Stimulated activated CD8-positive, alpha-beta memory T cell treated with anti-CD3 and anti-CD28 coated beads, Interleukin-7, amount 100 ng/mL, for 24 hours (primary cell): Measurements from ENCODE around the gene IGFBP2.
A peak's percentile ranks its signal among the peaks of the same experiment; 100 is the strongest.

Experiments
- DNase-seq: peaks from one replicate; pipeline ENCODE4 v3.0.0-alpha.2; 2020; ENCODE audit warnings: low read depth

The IGFBP2 gene

DNA sequence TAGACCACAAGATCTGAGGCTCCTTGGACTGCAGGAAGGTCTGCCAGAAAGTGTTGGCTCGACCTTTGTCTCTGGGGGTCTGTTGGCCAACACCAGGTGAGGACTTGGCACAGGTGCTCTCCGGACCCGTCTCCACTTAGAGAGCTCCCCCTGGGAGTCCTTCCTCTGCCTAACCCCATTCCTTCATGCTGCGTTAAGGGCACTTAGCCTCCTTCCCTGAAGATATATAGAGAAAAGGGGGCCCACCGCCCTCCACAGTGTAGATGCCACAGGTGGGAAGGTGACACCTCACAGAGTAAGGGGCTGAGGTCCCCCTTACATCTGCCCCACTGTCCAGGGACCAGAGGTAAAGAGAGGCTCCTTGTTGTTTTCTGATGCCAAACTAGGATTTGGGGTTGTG lies 53.9 kb downstream of the IGFBP2 start:
- no peak for DNase-seq

DNA sequence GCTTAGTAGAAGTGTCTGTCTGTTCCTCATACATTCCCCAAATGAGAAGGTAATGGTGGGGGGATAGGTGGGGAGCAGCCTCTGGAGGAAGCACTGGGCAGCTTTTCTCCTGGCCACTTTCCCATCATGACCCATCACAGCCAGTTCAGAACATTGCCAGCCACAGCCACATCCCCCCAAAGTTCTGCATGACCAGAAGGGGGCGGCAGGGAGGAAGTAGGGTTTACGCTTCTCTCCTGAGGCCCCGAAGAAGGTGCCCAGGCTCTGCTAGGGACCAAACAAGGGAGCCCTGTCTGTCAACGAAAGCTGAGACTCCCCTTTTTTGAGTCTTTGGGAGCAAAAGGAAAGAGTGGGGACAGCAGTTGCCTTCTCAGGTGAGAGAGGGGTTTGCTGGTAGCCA lies 54.4 kb downstream of the IGFBP2 start:
- no peak for DNase-seq

DNA sequence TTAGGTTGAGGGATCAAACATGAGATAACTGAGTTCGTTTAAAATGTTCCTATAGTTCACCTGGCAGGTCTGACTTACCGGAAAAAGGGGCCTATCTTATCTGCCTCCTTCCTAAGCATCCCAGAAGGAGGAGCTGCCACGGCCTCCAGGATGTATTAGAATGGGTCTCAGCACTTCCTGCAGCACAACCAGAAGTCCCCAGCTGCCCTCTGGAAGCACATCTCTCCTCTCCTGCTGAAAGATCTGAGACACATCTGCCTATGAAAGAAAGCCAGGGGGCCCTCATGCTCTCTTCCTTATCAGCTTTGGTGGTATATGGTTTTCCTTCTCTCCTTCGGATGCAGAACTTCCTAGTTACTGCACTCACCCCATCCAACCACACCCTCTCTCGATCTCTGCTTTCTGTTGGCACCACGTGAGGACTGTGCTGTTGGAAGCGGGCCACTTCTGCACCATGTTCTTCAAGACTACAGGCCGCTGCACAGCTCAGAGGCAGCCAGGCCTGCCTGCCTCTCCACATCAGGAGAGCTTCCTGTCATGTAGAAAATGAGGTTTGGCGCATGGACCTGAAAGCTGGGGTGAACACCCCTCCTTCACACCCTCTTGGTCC lies 55.6 kb downstream of the IGFBP2 start:
- DNase-seq: no peak

DNA sequence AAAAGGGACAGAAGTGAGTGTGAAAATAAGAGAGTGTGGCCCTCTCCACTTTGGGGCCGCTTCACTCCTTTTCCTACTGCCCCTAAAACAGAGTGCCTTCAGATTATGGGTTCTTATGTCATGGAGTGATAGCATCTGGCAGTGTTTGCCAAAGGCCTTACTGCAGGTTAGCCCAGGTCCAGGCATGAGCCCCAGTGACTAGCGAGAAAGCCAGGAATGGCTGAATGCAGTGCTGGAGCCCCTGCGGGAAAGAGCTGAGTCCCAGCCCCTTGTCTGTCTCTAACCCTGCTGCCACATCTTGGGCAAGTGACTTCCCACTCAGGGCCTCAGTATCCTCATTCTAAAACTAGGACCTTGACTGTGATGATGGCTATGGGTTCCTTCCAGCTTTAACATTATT lies 56.2 kb downstream of the IGFBP2 start:
- no peak for DNase-seq

- no peak for DNase-seq
These were observed 57.2 kb downstream of the IGFBP2 start for GRCh38 chr2:216690456-216690852.

GRCh38 chr2:216690853-216691741 lies 57.9 kb downstream of the IGFBP2 start:
- DNase-seq: no peak

GRCh38 chr2:216692636-216693413 lies 59.6 kb downstream of the IGFBP2 start:
- peak; percentile 49 for DNase-seq

GRCh38 chr2:216693414-216694080 lies 60.3 kb downstream of the IGFBP2 start:
- DNase-seq: no peak

DNA sequence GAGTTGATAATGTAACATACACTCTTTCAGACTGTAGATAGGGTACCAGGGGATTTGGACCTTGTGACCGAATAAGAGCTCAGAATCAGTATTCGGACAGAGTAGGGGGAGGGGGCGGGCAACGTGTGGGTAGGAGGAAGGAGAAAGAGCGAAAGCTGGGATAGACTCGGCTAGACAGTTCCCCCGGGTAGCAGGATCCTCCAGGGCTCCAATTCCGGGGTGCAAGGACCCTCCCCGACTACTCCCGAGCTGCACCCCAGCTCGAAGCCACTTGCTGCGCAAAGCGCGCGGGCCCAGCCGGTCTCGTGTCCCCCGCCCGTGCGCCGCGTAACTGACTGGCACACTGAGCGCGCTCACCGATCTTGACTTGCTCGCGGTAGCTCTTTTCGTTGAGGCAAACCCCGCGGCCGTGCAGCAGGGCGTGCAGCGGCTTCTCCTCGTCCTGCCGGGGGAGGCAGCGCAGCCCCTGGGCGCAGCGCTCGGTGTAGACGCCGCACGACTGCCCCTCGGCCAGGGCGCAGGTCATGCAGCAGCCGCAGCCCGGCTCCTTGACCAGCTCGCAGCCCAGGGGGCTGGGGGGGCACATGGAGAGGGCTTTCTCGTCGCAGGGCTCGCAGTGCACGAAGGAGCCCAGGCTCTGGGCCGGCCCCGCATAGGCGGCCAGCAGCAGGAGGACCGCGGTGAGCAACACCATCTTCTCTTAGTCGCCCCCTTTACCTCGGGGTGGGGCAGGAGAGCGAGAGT lies 61.0 kb downstream of the IGFBP2 start:
- no peak for DNase-seq

- no peak for DNase-seq
These were observed 61.6 kb downstream of the IGFBP2 start for GRCh38 chr2:216694826-216695217.

DNA sequence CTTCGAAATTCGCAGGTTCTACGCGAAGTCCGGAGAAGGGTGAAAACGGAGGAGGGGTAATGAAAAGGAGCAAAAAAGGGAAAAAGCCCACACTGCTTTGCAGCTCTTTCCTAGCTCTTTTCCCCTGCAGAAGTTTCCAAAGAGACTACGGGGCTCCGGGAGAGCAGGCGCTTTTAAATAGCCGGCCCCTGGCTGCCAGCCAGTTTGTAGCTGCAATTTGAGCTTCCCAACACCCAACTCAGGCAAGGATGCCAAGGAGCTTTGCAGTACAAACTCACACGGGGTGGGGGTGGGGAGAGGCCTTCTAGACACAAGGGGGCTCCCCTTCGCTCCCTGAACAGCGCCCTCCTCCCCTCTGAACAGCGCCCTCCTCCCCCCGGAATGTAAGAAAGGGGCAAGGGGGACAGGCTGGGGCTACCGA lies 62.2 kb downstream of the IGFBP2 start, which contains the start of gene IGFBP5:
Gene IGFBP5, minus strand, starts transcription at position 149 of the 421 bp plus-strand sequence. CDS start 774 bp downstream, outside the sequence.
- DNase-seq: no peak

GRCh38 chr2:216696321-216696720 lies 63.1 kb downstream of the IGFBP2 start:
- no peak for DNase-seq

GRCh38 chr2:216696751-216697560 lies 63.7 kb downstream of the IGFBP2 start:
- DNase-seq: no peak

GRCh38 chr2:216698293-216698692 lies 65.1 kb downstream of the IGFBP2 start:
- no peak for DNase-seq

GRCh38 chr2:216698895-216699294 lies 65.7 kb downstream of the IGFBP2 start:
- DNase-seq: no peak

- DNase-seq: no peak
These were observed 66.9 kb downstream of the IGFBP2 start for GRCh38 chr2:216700088-216700567.

DNA sequence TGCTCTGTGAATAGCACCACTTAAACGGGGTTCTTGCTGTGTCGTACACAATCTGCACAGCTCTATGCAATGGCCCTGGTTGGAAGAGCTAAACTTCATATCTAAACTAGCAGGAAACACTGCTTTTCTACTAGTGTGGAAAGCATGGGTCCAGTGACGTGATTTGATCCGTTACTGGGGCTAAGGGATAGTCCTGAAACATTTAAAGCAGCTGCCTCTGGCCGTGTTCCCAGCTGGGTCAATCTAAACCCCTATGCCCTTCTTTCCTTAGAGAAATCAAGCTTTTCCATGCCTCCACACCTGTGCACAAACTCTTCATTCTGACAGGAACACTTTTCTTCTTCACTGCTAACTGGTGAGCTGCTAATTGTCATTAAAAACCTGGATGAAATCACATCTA lies 67.6 kb downstream of the IGFBP2 start:
- no peak for DNase-seq

DNA sequence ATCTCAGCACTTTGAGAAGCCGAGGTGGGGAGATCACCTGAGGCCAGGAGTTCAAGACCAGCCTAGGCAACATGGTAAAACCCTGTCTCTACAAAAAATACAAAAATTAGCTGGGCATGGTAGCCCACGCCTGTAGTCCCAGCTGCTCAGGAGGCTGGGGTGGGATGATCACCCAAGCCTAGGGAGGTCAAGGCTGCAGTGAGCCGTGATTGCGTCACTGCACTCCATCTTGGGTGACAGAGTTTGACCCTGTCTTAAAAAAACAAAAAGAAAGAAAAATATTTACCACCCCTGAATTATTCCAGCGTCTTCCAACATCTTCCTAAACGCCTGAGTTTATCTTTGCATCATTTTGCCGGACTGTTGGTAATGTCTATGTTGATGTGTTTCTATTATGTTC lies 68.3 kb downstream of the IGFBP2 start:
- no peak for DNase-seq

DNA sequence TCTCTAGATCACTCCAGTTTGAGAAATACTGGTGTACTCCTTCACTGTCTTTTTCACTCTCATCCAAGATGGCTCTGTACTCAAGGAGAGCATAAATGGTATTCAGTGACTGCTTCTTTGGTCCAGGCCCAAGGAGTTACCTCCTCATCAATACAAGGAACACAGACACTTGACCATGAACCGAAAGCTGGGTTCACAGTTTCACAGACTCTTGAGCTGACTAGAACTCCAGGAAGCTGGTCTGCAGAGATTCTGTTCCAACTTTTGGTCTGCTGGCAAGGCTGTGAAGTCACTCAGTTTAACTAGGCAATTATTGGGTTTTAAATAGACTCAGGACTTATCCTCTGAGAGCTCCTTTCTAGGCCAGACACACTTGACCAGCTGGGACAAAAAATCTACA lies 69.5 kb downstream of the IGFBP2 start:
- no peak for DNase-seq

DNA sequence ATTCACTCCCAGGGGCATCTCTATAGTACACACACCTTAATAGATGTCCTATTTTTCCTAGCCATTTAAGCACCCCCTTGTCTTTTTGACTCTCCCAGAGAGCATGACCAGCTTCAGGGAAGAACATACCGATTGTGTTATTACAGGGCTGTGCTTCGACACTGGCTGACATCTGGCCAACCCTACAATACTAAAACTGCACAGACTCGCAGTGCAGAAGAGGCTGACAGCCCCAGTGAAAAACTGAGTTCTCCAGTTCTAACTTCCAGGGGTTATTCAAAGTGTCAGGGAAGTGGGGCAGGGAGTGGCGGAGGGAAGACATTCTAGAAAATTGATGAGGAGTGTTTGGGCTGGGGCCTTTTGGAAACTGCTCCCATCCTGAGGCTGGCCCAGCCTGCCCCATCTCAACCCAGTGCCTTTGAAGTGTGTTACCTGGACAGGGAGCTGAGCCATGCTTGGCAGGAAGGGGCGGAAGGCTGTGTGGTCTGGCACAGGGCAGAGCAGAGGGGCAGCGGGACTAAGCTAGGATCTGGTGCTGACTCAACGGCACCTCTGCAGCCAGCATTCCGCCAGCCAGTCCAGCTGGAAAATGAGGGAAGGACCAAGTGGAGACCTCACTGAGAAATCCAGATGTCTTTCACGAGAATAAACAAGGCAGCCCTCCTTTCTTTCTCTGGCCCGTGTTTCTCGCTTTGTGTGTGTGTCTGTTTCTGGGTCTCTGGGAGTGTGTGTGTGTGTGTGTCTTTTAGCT lies 77.5 kb downstream of the IGFBP2 start:
- no peak for DNase-seq
